HG03558 (cell line): Measurements from ENCODE around the gene FHL5.
"Not testable (repeated sequence)": the region's sequence is repeated elsewhere in the genome, so short reads cannot be mapped to it uniquely, and the experiment has no call there.

ENCODE experiments used
- ATAC-seq: cut with Tn5 transposase; IDR thresholded peaks from one replicate; pipeline ENCODE4 v1.9.1; 2021; ENCODE audit warnings: moderate number of reproducible peaks; ENCODE audit not compliant: unreplicated experiment; ENCODE audit errors: extremely low read depth

Gene FHL5

GRCh38 chr6:96608074-96608473 lies 45.1 kb downstream of the FHL5 start:
- no peak for ATAC-seq

GRCh38 chr6:96610019-96610418 lies 47.1 kb downstream of the FHL5 start:
- peak; percentile 34 for ATAC-seq

- peak; percentile 64 for ATAC-seq
Measured at GRCh38 chr6:96611342-96611991, 48.5 kb downstream of the FHL5 start.

GRCh38 chr6:96613291-96613999 lies 50.5 kb downstream of the FHL5 start:
- no peak for ATAC-seq

GRCh38 chr6:96620851-96621250 lies 57.9 kb downstream of the FHL5 start:
- no peak for ATAC-seq

GRCh38 chr6:96621983-96622382 lies 59.1 kb downstream of the FHL5 start:
- no peak for ATAC-seq

GRCh38 chr6:96624957-96625356 lies 62.0 kb downstream of the FHL5 start:
- ATAC-seq, result no peak

- ATAC-seq, result peak; percentile 83
Measured at GRCh38 chr6:96626759-96627364, 63.9 kb downstream of the FHL5 start.

GRCh38 chr6:96631248-96631647 lies 68.3 kb downstream of the FHL5 start:
- no peak for ATAC-seq

GRCh38 chr6:96637979-96638378 lies 75.1 kb downstream of the FHL5 start:
- not testable (repeated sequence) for ATAC-seq

- no peak for ATAC-seq
Measured at GRCh38 chr6:96645106-96645505, 82.2 kb downstream of the FHL5 start.

- ATAC-seq, result no peak
Measured at GRCh38 chr6:96649926-96650325, 87.0 kb downstream of the FHL5 start.

- ATAC-seq, result no peak
Measured at GRCh38 chr6:96651816-96652215, 88.9 kb downstream of the FHL5 start.

GRCh38 chr6:96652552-96652951 lies 89.6 kb downstream of the FHL5 start:
- no peak for ATAC-seq

- ATAC-seq, result no peak
Measured at GRCh38 chr6:96653181-96653580, 90.3 kb downstream of the FHL5 start.

- ATAC-seq, result no peak
Measured at GRCh38 chr6:96656567-96656966, 93.6 kb downstream of the FHL5 start.

GRCh38 chr6:96657344-96657743 lies 94.4 kb downstream of the FHL5 start:
- ATAC-seq, result no peak

- ATAC-seq, result no peak
Measured at GRCh38 chr6:96659084-96659845, 96.3 kb downstream of the FHL5 start.
